PC-9 (cell line): ENCODE data around the gene UXS1. TPM values are rescaled to one million over a fixed set of nuclear protein-coding genes. Genes with fewer than 3 reads are reported as not detected.

Experiments used
- BruUV-seq: library from RNA; stranded (reverse); fragments of 400-500 nt; replicated peaks from 2 replicates; lab custom pipeline; 2021; lab: Mats Ljungman, UMichigan
- CTCF ChIA-PET: fragments of 300-600 bp; sonication (Branson Sonifier 250); formaldehyde crosslinking; loops from one replicate; lab custom pipeline; 2022; ENCODE audit warnings: antibody characterized with exemption; lab: Charles Lee
- POLR2A ChIA-PET: fragments of 300-600 bp; sonication (Branson Sonifier 250); formaldehyde crosslinking; loops from one replicate; lab custom pipeline; 2022; ENCODE audit warnings: antibody characterized with exemption; ENCODE audit not compliant: unreplicated experiment; lab: Charles Lee
- DNase-seq, 2 experiments: peaks; one replicate each; pipeline versions ENCODE4 v3.0.0 to v3.0.0-alpha.2; 2015 to 2022; ENCODE audit warnings: mixed read lengths in 1 of 2
- H2AFZ ChIP-seq: fragments of 200-600 bp; sonication (generic); 2 replicates; pipeline ENCODE4 v1.8.1; 2017; ENCODE audit warnings: antibody characterized with exemption
- H3F3A ChIP-seq: fragments of 200-600 bp; sonication (generic); 2 replicates; pipeline ENCODE4 v1.8.1; 2017; ENCODE audit warnings: antibody characterized with exemption, mild to moderate bottlenecking, low read depth; ENCODE audit not compliant: insufficient read depth
- H3K27ac ChIP-seq: fragments of 200-600 bp; sonication (generic); 2 replicates; pipeline ENCODE4 v1.6.1; 2016; ENCODE audit warnings: mixed run types
- H3K27me3 ChIP-seq: fragments of 200-600 bp; sonication (generic); 2 replicates; pipeline ENCODE4 v1.6.1; 2016; ENCODE audit warnings: low read depth, mixed run types; ENCODE audit not compliant: insufficient read depth
- H3K36me3 ChIP-seq: fragments of 200-600 bp; sonication (generic); 2 replicates; pipeline ENCODE4 v1.6.1; 2016; ENCODE audit warnings: low read depth, mixed run types
- H3K4me1 ChIP-seq: fragments of 200-600 bp; sonication (generic); replicated peaks from 2 replicates; pipeline ENCODE4 v1.6.1; 2016; ENCODE audit warnings: mixed run types; ENCODE audit not compliant: insufficient read depth
- H3K4me2 ChIP-seq: fragments of 200-600 bp; sonication (generic); 2 replicates; pipeline ENCODE4 v1.6.1; 2017; ENCODE audit warnings: mixed run types
- H3K4me3 ChIP-seq: fragments of 200-600 bp; sonication (generic); 2 replicates; pipeline ENCODE4 v1.6.1; 2016; ENCODE audit warnings: mixed run types
- H3K79me2 ChIP-seq: fragments of 200-600 bp; sonication (generic); 2 replicates; pipeline ENCODE4 v1.6.1; 2017; ENCODE audit warnings: low read depth, mixed run types
- H3K9me2 ChIP-seq: fragments of 200-600 bp; sonication (generic); 2 replicates; pipeline ENCODE4 v1.8.1; 2017; ENCODE audit warnings: mild to moderate bottlenecking; ENCODE audit not compliant: insufficient read depth
- H3K9me3 ChIP-seq: fragments of 200-600 bp; sonication (generic); 2 replicates; pipeline ENCODE4 v1.8.1; 2016; ENCODE audit warnings: low read depth; ENCODE audit not compliant: insufficient read depth
- H4K20me1 ChIP-seq: fragments of 200-600 bp; sonication (generic); 2 replicates; pipeline ENCODE4 v1.8.1; 2017; ENCODE audit not compliant: insufficient read depth
- EZH2 ChIP-seq: fragments of 200-600 bp; sonication (generic); IDR thresholded peaks from 2 replicates; pipeline ENCODE4 v1.8.0; 2017; ENCODE audit warnings: antibody characterized with exemption, low read depth
- intact Hi-C: fragments of 100-400 bp; cut with micrococcal nuclease; formaldehyde crosslinking; loops from one replicate; pipeline ENCODE4 v1.10.0; 2022; ENCODE audit not compliant: unreplicated experiment
- total RNA-seq: library from RNA; stranded (reverse); gene quantifications from 2 replicates; pipeline ENCODE4 v1.2.3, GENCODE V29; 2021
- TF ChIP-seq, protein P1 (sequence below): fragments of 200-600 bp; sonication (generic); conservative IDR thresholded peaks from 2 replicates; pipeline ENCODE4 v1.6.1; 2017; ENCODE audit warnings: mixed run types, antibody characterized with exemption, mild to moderate bottlenecking, moderate library complexity

UXS1 gene
- total RNA-seq, 1 experiment from 2014 or later: 65.6 TPM

DNA sequence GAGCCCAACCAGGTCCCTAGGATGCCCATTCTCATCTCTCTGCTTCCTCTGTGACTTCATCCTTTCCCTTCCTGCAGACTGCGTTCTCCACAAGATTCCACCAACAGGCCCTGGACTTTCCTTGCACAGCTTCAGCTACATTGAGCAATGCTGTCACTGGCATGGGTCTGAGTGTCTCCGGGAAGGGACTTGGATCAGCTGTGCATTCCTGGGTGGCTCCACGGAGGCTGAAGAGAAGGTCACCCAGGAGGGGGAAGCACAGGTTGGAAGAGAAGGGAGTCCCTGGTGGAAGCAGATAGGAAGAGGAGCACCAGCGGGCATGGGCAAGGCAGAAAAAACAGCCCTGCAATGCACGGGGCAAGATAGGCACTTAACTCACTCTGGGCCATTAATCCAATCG, 140.5 kb downstream of the UXS1 start:
- DNase-seq: no peak
- POLR2A ChIA-PET: no interaction called here
- Histone ChIP-seq H4K20me1 (no peaks in the 10 kb centered on the region), H3K4me1 (no peaks in the 10 kb centered on the region), H3K4me2 (no peak overlapping the region), H3F3A (no peaks in the 10 kb centered on the region), H3K9me2 (no peaks in the 10 kb centered on the region), H2AFZ (no peak overlapping the region), H3K27me3 (peaks cover 27% of the 10 kb centered on the region; the same call in 1 of the 2 replicates), H3K27ac (no peak overlapping the region), H3K4me3 (no peak overlapping the region), H3K36me3 (no peaks in the 10 kb centered on the region), H3K9me3 (no peaks in the 10 kb centered on the region), H3K79me2 (no peaks in the 10 kb centered on the region)
- intact Hi-C loops: no loop called here
- no TSS peak for BruUV-seq
- TF ChIP-seq, protein P1, sequence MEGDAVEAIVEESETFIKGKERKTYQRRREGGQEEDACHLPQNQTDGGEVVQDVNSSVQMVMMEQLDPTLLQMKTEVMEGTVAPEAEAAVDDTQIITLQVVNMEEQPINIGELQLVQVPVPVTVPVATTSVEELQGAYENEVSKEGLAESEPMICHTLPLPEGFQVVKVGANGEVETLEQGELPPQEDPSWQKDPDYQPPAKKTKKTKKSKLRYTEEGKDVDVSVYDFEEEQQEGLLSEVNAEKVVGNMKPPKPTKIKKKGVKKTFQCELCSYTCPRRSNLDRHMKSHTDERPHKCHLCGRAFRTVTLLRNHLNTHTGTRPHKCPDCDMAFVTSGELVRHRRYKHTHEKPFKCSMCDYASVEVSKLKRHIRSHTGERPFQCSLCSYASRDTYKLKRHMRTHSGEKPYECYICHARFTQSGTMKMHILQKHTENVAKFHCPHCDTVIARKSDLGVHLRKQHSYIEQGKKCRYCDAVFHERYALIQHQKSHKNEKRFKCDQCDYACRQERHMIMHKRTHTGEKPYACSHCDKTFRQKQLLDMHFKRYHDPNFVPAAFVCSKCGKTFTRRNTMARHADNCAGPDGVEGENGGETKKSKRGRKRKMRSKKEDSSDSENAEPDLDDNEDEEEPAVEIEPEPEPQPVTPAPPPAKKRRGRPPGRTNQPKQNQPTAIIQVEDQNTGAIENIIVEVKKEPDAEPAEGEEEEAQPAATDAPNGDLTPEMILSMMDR: no peak
- TF ChIP-seq EZH2: no peak
- CTCF ChIA-PET: no interaction called here

DNA sequence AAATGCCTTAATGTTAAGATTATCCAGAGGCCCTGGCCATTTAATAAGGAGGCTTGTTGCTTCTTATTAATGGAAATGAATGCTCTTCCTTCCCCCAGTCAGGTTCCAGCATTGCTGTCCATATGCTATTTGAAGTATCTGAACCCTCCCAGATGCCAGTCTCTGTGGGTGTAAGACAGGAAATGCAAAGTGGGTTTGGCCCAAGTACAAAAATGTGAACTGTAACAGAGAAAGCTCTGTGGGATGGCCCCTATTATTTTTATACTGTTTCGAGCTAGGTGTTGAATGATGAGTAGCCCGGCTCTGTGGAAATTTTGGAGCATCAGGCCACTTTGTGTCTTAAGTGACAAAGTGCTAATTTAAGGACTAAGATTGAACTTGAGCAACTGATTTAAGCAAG, 141.0 kb downstream of the UXS1 start:
- POLR2A ChIA-PET: no interaction called here
- no peak for DNase-seq
- CTCF ChIA-PET: no interaction called here

DNA sequence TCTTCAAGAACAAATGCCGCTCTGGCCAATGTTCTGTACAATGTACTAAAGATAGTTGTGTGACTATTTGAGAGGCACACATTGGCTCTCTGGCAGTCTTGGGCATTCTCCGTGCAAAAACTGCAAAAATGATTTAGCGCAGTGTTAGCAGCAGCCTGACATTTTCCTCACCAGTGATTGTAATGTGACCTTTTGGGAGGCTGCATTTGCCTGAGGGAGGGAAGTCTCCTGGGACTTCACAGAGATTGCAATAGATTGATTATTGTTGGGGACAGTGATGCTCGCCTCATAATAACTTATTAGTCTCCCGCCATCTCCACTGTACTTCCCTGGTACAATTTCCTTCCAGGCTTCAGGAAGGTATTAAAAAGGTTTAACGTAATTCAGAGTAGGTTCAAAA, 149.2 kb downstream of the UXS1 start:
- ChIA-PET POLR2A (no interaction called here), CTCF (no interaction called here)
- no peak for TF ChIP-seq EZH2
- TF ChIP-seq, protein P1: no peak
- Histone ChIP-seq H3F3A (no peaks in the 10 kb centered on the region), H3K4me1 (no peaks in the 10 kb centered on the region), H3K9me2 (no peaks in the 10 kb centered on the region), H3K4me2 (no peak overlapping the region), H3K9me3 (no peaks in the 10 kb centered on the region), H3K36me3 (no peaks in the 10 kb centered on the region), H3K27me3 (peaks cover 23% of the 10 kb centered on the region), H3K4me3 (no peak overlapping the region), H4K20me1 (no peaks in the 10 kb centered on the region), H3K27ac (no peak overlapping the region), H2AFZ (no peak overlapping the region), H3K79me2 (no peaks in the 10 kb centered on the region)
- intact Hi-C loops: no loop called here
- BruUV-seq: no TSS peak
- no peak for DNase-seq

More for the DNA sequence above, 141.0 kb downstream of the UXS1 start:
- intact Hi-C loops: no loop called here
- no peak overlapping the region for H3K4me3 ChIP-seq
- no peaks in the 10 kb centered on the region for H3K36me3 ChIP-seq
- no peaks in the 10 kb centered on the region for H3K9me2 ChIP-seq
- no peaks in the 10 kb centered on the region for H3K9me3 ChIP-seq
- H4K20me1 ChIP-seq: no peaks in the 10 kb centered on the region
- no peaks in the 10 kb centered on the region for H3K4me1 ChIP-seq
- no peak overlapping the region for H3K27ac ChIP-seq
- H3K27me3 ChIP-seq: peaks cover 32% of the 10 kb centered on the region; the same call in 1 of the 2 replicates
- BruUV-seq: no TSS peak
- no peak overlapping the region for H2AFZ ChIP-seq
- H3K79me2 ChIP-seq: no peaks in the 10 kb centered on the region
- no peak for TF ChIP-seq EZH2
- TF ChIP-seq, protein P1: no peak
- no peak overlapping the region for H3K4me2 ChIP-seq
- H3F3A ChIP-seq: no peaks in the 10 kb centered on the region
